HG03457 (cell line): ENCODE results near the gene UBE2L3.
"Not testable (repeated sequence)": the region's sequence is repeated elsewhere in the genome, so short reads cannot be mapped to it uniquely, and the experiment has no call there.

Experiments
- ATAC-seq: cut with Tn5 transposase; IDR thresholded peaks from one replicate; pipeline ENCODE4 v1.9.1; 2021; ENCODE audit warnings: moderate number of reproducible peaks; ENCODE audit not compliant: unreplicated experiment

UBE2L3 gene

GRCh38 chr22:21626073-21626734, 58.7 kb downstream of the UBE2L3 start:
- no peak for ATAC-seq

- ATAC-seq, result no peak
Measured at GRCh38 chr22:21626735-21627469, 59.4 kb downstream of the UBE2L3 start.

GRCh38 chr22:21628386-21629254, 61.1 kb downstream of the UBE2L3 start:
- ATAC-seq, result no peak

- peak; percentile 43 for ATAC-seq
Measured at GRCh38 chr22:21629255-21630149, 62.0 kb downstream of the UBE2L3 start, which contains the start of gene YDJC. YDJC (minus strand) TSS chr22:21630022; CDS start chr22:21630014, 8 bp downstream.

- ATAC-seq, result no peak
Measured at GRCh38 chr22:21631025-21631424, 63.5 kb downstream of the UBE2L3 start.

GRCh38 chr22:21632237-21632895, 64.9 kb downstream of the UBE2L3 start, which contains the start of gene CCDC116:
CCDC116 (plus strand) TSS chr22:21632760; CDS start chr22:21633182, 422 bp downstream.
- no peak for ATAC-seq

- no peak for ATAC-seq
Measured at GRCh38 chr22:21632931-21633330, 65.4 kb downstream of the UBE2L3 start.

- no peak for ATAC-seq
Measured at GRCh38 chr22:21633481-21633880, 66.0 kb downstream of the UBE2L3 start.

GRCh38 chr22:21634081-21634480, 66.6 kb downstream of the UBE2L3 start:
- no peak for ATAC-seq

GRCh38 chr22:21634844-21635243, 67.3 kb downstream of the UBE2L3 start:
- no peak for ATAC-seq

GRCh38 chr22:21635771-21636510, 68.4 kb downstream of the UBE2L3 start:
- no peak for ATAC-seq

GRCh38 chr22:21636629-21637218, 69.2 kb downstream of the UBE2L3 start:
- no peak for ATAC-seq

- ATAC-seq, result not testable (repeated sequence)
Measured at GRCh38 chr22:21637450-21637849, 69.9 kb downstream of the UBE2L3 start.

GRCh38 chr22:21639359-21639758, 71.8 kb downstream of the UBE2L3 start:
- ATAC-seq, result no peak

GRCh38 chr22:21640810-21641209, 73.3 kb downstream of the UBE2L3 start:
- no peak for ATAC-seq

GRCh38 chr22:21641417-21641788, 73.9 kb downstream of the UBE2L3 start:
- ATAC-seq, result no peak

- peak; percentile 84 for ATAC-seq
Measured at GRCh38 chr22:21641789-21642583, 74.5 kb downstream of the UBE2L3 start, which contains the start of gene SDF2L1. SDF2L1 (plus strand) TSS chr22:21642302; CDS start chr22:21642337, 35 bp downstream.
